Forelimb muscle (tissue), 1 donor: ENCODE data around the gene ST6GALNAC6. TPM values are rescaled to one million over a fixed set of nuclear protein-coding genes. Genes with fewer than 3 reads are reported as not detected.

Source experiments
- DNase-seq: peaks from one replicate; pipeline ENCODE4 v3.0.0-alpha.2; 2013; ENCODE audit warnings: low read depth
- polyA plus RNA-seq: library from polyadenylated mRNA; unstranded; fragments of 120-200 nt; gene quantifications from one replicate; pipeline ENCODE4 v1.2.1, GENCODE V29; 2013; ENCODE audit not compliant: insufficient read length

ST6GALNAC6 gene
- polyA plus RNA-seq, 1 donor = 53.3 TPM

- no peak for DNase-seq
Observed at GRCh38 chr9:127934248-127934647, 34.8 kb upstream of the ST6GALNAC6 start.

GRCh38 chr9:127931092-127931881 is 31.9 kb upstream of the ST6GALNAC6 start:
- no peak for DNase-seq

- no peak for DNase-seq
Observed at GRCh38 chr9:127930231-127931091, 31.1 kb upstream of the ST6GALNAC6 start, which contains the start of gene PIP5KL1. Gene PIP5KL1 (minus strand): TSS chr9:127930777. CDS start chr9:127930752, 25 bp downstream.

GRCh38 chr9:127929625-127929979 is 30.2 kb upstream of the ST6GALNAC6 start:
- DNase-seq = no peak

GRCh38 chr9:127928676-127929624 is 29.5 kb upstream of the ST6GALNAC6 start:
- no peak for DNase-seq

- DNase-seq = no peak
Observed at GRCh38 chr9:127927988-127928675, 28.7 kb upstream of the ST6GALNAC6 start.

- no peak for DNase-seq
Observed at GRCh38 chr9:127927201-127927987, 28.0 kb upstream of the ST6GALNAC6 start.

- DNase-seq = no peak
Observed at GRCh38 chr9:127926906-127927200, 27.4 kb upstream of the ST6GALNAC6 start.

GRCh38 chr9:127925959-127926905 is 26.8 kb upstream of the ST6GALNAC6 start:
- DNase-seq = no peak

GRCh38 chr9:127924736-127925444 is 25.5 kb upstream of the ST6GALNAC6 start:
- DNase-seq = no peak

- DNase-seq = no peak
Observed at GRCh38 chr9:127923771-127924170, 24.4 kb upstream of the ST6GALNAC6 start.

- DNase-seq = no peak
Observed at GRCh38 chr9:127923046-127923445, 23.6 kb upstream of the ST6GALNAC6 start.

GRCh38 chr9:127921557-127922120 is 22.2 kb upstream of the ST6GALNAC6 start:
- no peak for DNase-seq

GRCh38 chr9:127920794-127921193 is 21.4 kb upstream of the ST6GALNAC6 start:
- no peak for DNase-seq

GRCh38 chr9:127919253-127919815 is 19.9 kb upstream of the ST6GALNAC6 start:
- no peak for DNase-seq

- DNase-seq = no peak
Observed at GRCh38 chr9:127918183-127919107, 19.0 kb upstream of the ST6GALNAC6 start.

GRCh38 chr9:127917603-127918002 is 18.2 kb upstream of the ST6GALNAC6 start:
- DNase-seq = no peak
